ENCODE measurements around the gene EIF5. TPM values are rescaled to one million over a fixed set of nuclear protein-coding genes. Genes with fewer than 3 reads are reported as not detected.

EIF5 gene
- total RNA-seq, 1 donor from 2014 or later, result 228 TPM

DNA sequence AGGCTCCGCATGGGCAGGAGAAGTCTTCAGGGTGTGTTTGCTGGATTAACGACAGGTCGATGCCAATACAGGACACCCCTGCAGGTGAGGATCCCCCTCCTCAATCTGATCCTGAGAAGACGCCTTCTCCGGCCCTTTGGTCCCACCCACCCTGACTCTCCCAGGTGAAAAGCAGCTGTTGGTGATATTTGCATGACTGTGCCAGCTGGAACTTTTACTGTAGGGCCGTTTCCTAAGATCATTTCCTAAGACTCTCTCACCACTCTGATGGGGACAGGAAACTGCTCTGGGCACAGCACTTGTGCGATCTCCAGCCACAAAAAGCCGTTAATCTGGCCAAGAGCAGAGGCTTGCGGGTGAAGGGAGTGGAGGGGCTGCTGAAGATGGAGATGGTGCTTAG is 16.8 kb upstream of the EIF5 start:
- no peak overlapping the region for H3K4me3 Mint-ChIP-seq (ENCODE audit: unreplicated experiment)
- no peak overlapping the region for H3K27ac Mint-ChIP-seq (ENCODE audit: unreplicated experiment)
- TF ChIP-seq, protein P1, sequence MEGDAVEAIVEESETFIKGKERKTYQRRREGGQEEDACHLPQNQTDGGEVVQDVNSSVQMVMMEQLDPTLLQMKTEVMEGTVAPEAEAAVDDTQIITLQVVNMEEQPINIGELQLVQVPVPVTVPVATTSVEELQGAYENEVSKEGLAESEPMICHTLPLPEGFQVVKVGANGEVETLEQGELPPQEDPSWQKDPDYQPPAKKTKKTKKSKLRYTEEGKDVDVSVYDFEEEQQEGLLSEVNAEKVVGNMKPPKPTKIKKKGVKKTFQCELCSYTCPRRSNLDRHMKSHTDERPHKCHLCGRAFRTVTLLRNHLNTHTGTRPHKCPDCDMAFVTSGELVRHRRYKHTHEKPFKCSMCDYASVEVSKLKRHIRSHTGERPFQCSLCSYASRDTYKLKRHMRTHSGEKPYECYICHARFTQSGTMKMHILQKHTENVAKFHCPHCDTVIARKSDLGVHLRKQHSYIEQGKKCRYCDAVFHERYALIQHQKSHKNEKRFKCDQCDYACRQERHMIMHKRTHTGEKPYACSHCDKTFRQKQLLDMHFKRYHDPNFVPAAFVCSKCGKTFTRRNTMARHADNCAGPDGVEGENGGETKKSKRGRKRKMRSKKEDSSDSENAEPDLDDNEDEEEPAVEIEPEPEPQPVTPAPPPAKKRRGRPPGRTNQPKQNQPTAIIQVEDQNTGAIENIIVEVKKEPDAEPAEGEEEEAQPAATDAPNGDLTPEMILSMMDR (IDR thresholded peaks at IDR 0.05; ENCODE audit: unreplicated experiment), result no peak
- no peaks in the 10 kb centered on the region for H3K9me3 Mint-ChIP-seq (ENCODE audit: unreplicated experiment)
- H3K36me3 Mint-ChIP-seq (ENCODE audit: low read depth, unreplicated experiment), result no peaks in the 10 kb centered on the region
- DNase-seq (ENCODE audit: low spot score), result no peak
- H3K27me3 Mint-ChIP-seq (ENCODE audit: unreplicated experiment), result peaks cover 9% of the 10 kb centered on the region
- peaks cover 33% of the 10 kb centered on the region for H3K4me1 Mint-ChIP-seq (ENCODE audit: unreplicated experiment)

DNA sequence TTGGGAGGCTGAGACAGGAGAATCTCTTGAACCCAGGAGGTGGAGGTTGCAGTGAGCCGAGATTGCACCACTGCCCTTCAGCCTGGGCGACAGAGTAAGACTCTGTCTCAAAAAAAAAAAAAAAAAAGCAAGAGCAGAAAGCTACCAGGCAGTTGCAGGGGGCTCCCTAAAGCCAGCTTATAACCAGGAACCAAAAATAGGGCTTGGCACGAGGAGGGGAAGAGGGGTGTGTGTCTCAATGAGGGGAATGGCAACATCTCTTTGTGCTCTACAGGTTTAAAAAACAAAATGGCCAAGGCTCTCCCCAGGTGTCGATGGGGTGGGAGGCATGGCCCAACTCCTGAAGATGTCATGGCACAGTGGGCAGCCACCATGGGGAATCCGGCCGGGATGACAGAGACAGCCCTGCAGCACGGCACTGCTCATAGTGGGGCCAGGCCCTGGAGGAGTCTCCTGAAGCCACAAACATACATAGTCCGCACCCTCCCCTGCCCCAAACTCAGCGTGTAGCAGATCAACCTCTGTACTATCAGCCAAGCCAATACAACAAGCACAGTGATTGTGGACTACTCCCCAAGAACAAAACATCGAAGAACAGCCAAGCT is 16.0 kb upstream of the EIF5 start:
- TF ChIP-seq, protein P1 (IDR thresholded peaks at IDR 0.05; ENCODE audit: unreplicated experiment), result no peak
- Mint-ChIP-seq H3K36me3 (ENCODE audit: low read depth, unreplicated experiment) (no peaks in the 10 kb centered on the region), H3K27ac (ENCODE audit: unreplicated experiment) (no peak overlapping the region)

DNA sequence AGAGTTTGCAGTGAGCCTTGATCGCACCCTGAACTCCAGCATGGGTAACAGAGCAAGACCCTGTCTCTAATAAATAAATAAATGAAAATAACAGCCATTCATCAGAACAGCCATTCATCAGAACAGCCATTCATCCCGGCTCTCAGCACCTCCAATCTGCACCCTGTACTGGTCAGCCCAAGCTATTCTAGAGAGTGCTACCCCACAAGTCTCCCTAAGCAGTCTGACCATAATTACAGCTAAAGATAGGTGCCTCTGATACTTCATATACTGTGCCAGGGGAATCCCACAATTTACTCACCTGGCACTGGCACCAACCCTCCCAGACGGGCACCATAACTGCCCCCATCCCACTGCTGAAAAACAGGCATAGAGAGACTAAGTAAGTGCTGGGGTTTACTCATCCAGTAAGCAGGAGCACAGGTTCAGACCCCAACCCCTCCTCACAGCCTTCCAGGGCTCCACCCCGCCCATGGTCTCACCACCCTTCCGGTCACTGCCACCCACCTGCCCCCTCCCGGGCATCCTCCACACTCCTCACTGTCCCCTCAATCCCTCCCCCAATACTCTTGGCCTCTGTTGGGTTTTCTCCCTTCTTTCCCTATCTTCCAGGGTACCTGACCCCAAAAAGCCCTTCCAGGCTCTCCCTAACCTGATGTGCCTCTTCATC is 15.2 kb upstream of the EIF5 start:
- peaks cover 6% of the 10 kb centered on the region for H3K27me3 Mint-ChIP-seq (ENCODE audit: unreplicated experiment)
- no peak overlapping the region for H3K27ac Mint-ChIP-seq (ENCODE audit: unreplicated experiment)
- TF ChIP-seq, protein P1 (IDR thresholded peaks at IDR 0.05; ENCODE audit: unreplicated experiment), result no peak
- no peaks in the 10 kb centered on the region for H3K9me3 Mint-ChIP-seq (ENCODE audit: unreplicated experiment)
- DNase-seq (ENCODE audit: low spot score), result no peak
- no peak overlapping the region for H3K4me3 Mint-ChIP-seq (ENCODE audit: unreplicated experiment)
- peaks cover 25% of the 10 kb centered on the region for H3K4me1 Mint-ChIP-seq (ENCODE audit: unreplicated experiment)
- H3K36me3 Mint-ChIP-seq (ENCODE audit: low read depth, unreplicated experiment), result no peaks in the 10 kb centered on the region

More for the DNA sequence above, 16.0 kb upstream of the EIF5 start:
- no peak for DNase-seq (ENCODE audit: low spot score)
- peaks cover 9% of the 10 kb centered on the region for H3K27me3 Mint-ChIP-seq (ENCODE audit: unreplicated experiment)
- peaks cover 30% of the 10 kb centered on the region for H3K4me1 Mint-ChIP-seq (ENCODE audit: unreplicated experiment)
- H3K9me3 Mint-ChIP-seq (ENCODE audit: unreplicated experiment), result no peaks in the 10 kb centered on the region
- H3K4me3 Mint-ChIP-seq (ENCODE audit: unreplicated experiment), result no peak overlapping the region

DNA sequence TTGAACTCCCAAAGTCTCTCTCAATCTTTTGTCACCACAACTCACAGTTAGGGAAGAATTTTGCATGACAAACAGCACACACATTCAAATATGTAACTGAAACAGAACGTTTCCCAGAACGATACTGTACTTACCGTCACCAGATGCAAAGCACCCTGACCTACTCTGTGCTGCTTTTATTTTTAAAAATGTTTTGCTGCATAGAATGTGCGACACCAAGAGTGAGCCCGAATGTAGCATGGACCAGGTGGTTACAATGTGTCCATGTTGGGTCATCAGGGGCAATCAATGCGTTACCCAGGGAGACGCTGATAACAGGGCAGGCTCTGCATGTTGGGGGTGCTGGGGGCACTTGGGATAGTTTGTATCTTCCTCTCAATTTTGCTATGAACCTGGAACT is 14.6 kb upstream of the EIF5 start:
- no peak for DNase-seq (ENCODE audit: low spot score)
- Mint-ChIP-seq H3K4me1 (ENCODE audit: unreplicated experiment) (peaks cover 20% of the 10 kb centered on the region), H3K36me3 (ENCODE audit: low read depth, unreplicated experiment) (no peaks in the 10 kb centered on the region), H3K27ac (ENCODE audit: unreplicated experiment) (no peak overlapping the region), H3K9me3 (ENCODE audit: unreplicated experiment) (no peaks in the 10 kb centered on the region), H3K4me3 (ENCODE audit: unreplicated experiment) (no peak overlapping the region), H3K27me3 (ENCODE audit: unreplicated experiment) (peaks cover 7% of the 10 kb centered on the region)
- TF ChIP-seq, protein P1 (IDR thresholded peaks at IDR 0.05; ENCODE audit: unreplicated experiment), result no peak

DNA sequence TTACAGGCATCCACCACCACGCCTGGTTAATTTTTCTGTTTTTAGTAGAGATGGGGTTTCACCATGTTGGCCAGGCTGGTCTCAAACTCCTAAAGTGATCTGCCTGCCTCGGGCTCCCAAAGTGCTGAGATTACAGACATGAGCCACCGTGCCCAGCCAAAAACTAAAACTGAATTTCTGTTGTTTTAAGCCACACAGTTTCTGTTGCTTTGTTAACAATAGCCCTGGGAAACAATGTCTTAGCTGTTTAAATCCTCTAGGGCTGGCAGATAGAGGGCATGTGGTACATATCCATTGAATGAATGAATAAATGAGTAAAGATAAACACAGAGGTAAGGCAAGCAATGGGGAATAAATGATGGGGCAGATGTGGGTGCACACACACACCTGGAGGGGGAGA is 8.0 kb upstream of the EIF5 start:
- H3K4me3 Mint-ChIP-seq (ENCODE audit: unreplicated experiment), result no peak overlapping the region
- H3K36me3 Mint-ChIP-seq (ENCODE audit: low read depth, unreplicated experiment), result no peaks in the 10 kb centered on the region
- H3K4me1 Mint-ChIP-seq (ENCODE audit: unreplicated experiment), result peaks cover 11% of the 10 kb centered on the region
- no peak overlapping the region for H3K27ac Mint-ChIP-seq (ENCODE audit: unreplicated experiment)
- H3K27me3 Mint-ChIP-seq (ENCODE audit: unreplicated experiment), result peaks cover 2% of the 10 kb centered on the region
- TF ChIP-seq, protein P1 (IDR thresholded peaks at IDR 0.05; ENCODE audit: unreplicated experiment), result no peak
- no peaks in the 10 kb centered on the region for H3K9me3 Mint-ChIP-seq (ENCODE audit: unreplicated experiment)
- no peak for DNase-seq (ENCODE audit: low spot score)
